DOHH2 (cell line): ENCODE measurements around the gene PAM.

ENCODE experiments used
- H3F3A ChIP-seq: fragments of 200-600 bp; sonication (generic), shearing (Covaris generic); 2 replicates; pipeline ENCODE4 v1.6.0; 2016; ENCODE audit warnings: antibody characterized with exemption, mild to moderate bottlenecking; ENCODE audit not compliant: control insufficient read depth, insufficient read depth
- H3K27ac ChIP-seq: fragments of 200-600 bp; sonication (generic); 2 replicates; pipeline ENCODE4 v1.5.1; 2014; ENCODE audit warnings: low read depth, mild to moderate bottlenecking, low read length, moderate library complexity
- H3K27me3 ChIP-seq: fragments of 200-600 bp; sonication (generic); 2 replicates; pipeline ENCODE4 v1.6.1; 2014; ENCODE audit warnings: mild to moderate bottlenecking, low read length, mixed read lengths; ENCODE audit not compliant: control insufficient read depth
- H3K36me3 ChIP-seq: fragments of 200-600 bp; sonication (generic); 2 replicates; pipeline ENCODE4 v1.6.1; 2014; ENCODE audit warnings: mild to moderate bottlenecking, low read length, moderate library complexity, mixed read lengths; ENCODE audit not compliant: control insufficient read depth
- H3K4me1 ChIP-seq: fragments of 200-600 bp; sonication (generic); 2 replicates; pipeline ENCODE4 v1.6.1; 2014; ENCODE audit warnings: mild to moderate bottlenecking, low read length, mixed read lengths; ENCODE audit not compliant: control insufficient read depth
- H3K4me2 ChIP-seq: fragments of 200-600 bp; sonication (generic); 2 replicates; pipeline ENCODE4 v1.6.0; 2014; ENCODE audit warnings: mild to moderate bottlenecking, low read length, moderate library complexity
- H3K4me3 ChIP-seq: fragments of 200-600 bp; sonication (generic); 2 replicates; pipeline ENCODE4 v1.5.1; 2014; ENCODE audit warnings: mild to moderate bottlenecking, low read length, mixed read lengths
- H3K79me2 ChIP-seq: fragments of 200-600 bp; sonication (generic); 2 replicates; pipeline ENCODE4 v1.6.1; 2014; ENCODE audit warnings: mild to moderate bottlenecking, low read length, mixed read lengths; ENCODE audit not compliant: control insufficient read depth
- H3K9me2 ChIP-seq: fragments of 200-600 bp; sonication (generic); replicated peaks from 2 replicates; pipeline ENCODE4 v1.6.1; 2014; ENCODE audit warnings: mild to moderate bottlenecking, low read length, mixed read lengths; ENCODE audit not compliant: control insufficient read depth
- H3K9me3 ChIP-seq: fragments of 200-600 bp; sonication (generic); 2 replicates; pipeline ENCODE4 v1.6.1; 2014; ENCODE audit warnings: antibody characterized with exemption, low read length, mixed read lengths; ENCODE audit not compliant: control insufficient read depth, insufficient read depth
- H4K20me1 ChIP-seq: fragments of 200-600 bp; sonication (generic); 2 replicates; pipeline ENCODE4 v1.6.0; 2014; ENCODE audit warnings: low read depth, mild to moderate bottlenecking, antibody characterized with exemption, low read length, moderate library complexity; ENCODE audit not compliant: control insufficient read depth, insufficient read depth
- CTCF ChIP-seq: fragments of 200-600 bp; sonication (generic); IDR thresholded peaks from one replicate; pipeline ENCODE4 v1.5.1; 2014; ENCODE audit warnings: antibody characterized with exemption, mild to moderate bottlenecking, low read depth, low read length; ENCODE audit not compliant: poor library complexity, severe bottlenecking
- EZH2phosphoT487 ChIP-seq: fragments of 200-600 bp; sonication (generic); IDR thresholded peaks from 2 replicates; pipeline ENCODE4 v1.6.1; 2017; ENCODE audit warnings: borderline replicate concordance, mild to moderate bottlenecking, antibody characterized with exemption, low read length, moderate library complexity, mixed read lengths

PAM gene

GRCh38 chr5:102843997-102844396 is 88.9 kb downstream of the PAM start:
- no peaks in the 10 kb centered on the region for H3K4me1 ChIP-seq
- no peak for TF ChIP-seq EZH2phosphoT487
- no peak for TF ChIP-seq CTCF
- H3F3A ChIP-seq, result no peaks in the 10 kb centered on the region
- no peaks in the 10 kb centered on the region for H3K27me3 ChIP-seq
- no peaks in the 10 kb centered on the region for H3K9me3 ChIP-seq
- H3K4me3 ChIP-seq, result no peak overlapping the region
- H3K36me3 ChIP-seq, result no peaks in the 10 kb centered on the region
- H4K20me1 ChIP-seq, result no peaks in the 10 kb centered on the region
- H3K9me2 ChIP-seq, result no peaks in the 10 kb centered on the region
- no peak overlapping the region for H3K4me2 ChIP-seq
- H3K79me2 ChIP-seq, result no peaks in the 10 kb centered on the region
- no peak overlapping the region for H3K27ac ChIP-seq

- no peaks in the 10 kb centered on the region for H3K9me3 ChIP-seq
- no peaks in the 10 kb centered on the region for H3K4me1 ChIP-seq
- no peaks in the 10 kb centered on the region for H3F3A ChIP-seq
- no peak overlapping the region for H3K27ac ChIP-seq
- no peak overlapping the region for H3K4me2 ChIP-seq
- H3K27me3 ChIP-seq, result no peaks in the 10 kb centered on the region
- H3K9me2 ChIP-seq, result no peaks in the 10 kb centered on the region
- H4K20me1 ChIP-seq, result no peaks in the 10 kb centered on the region
- H3K4me3 ChIP-seq, result no peak overlapping the region
- H3K36me3 ChIP-seq, result no peaks in the 10 kb centered on the region
- H3K79me2 ChIP-seq, result no peaks in the 10 kb centered on the region
- TF ChIP-seq EZH2phosphoT487, result no peak
- no peak for TF ChIP-seq CTCF
These were observed 89.9 kb downstream of the PAM start for GRCh38 chr5:102845041-102845440.

GRCh38 chr5:102850503-102850902 is 95.4 kb downstream of the PAM start:
- Histone ChIP-seq H3K4me3 (no peak overlapping the region), H3K36me3 (no peaks in the 10 kb centered on the region), H4K20me1 (no peaks in the 10 kb centered on the region), H3K27me3 (no peaks in the 10 kb centered on the region), H3K27ac (no peak overlapping the region), H3K9me2 (no peaks in the 10 kb centered on the region), H3F3A (no peaks in the 10 kb centered on the region), H3K9me3 (no peaks in the 10 kb centered on the region), H3K79me2 (no peaks in the 10 kb centered on the region), H3K4me2 (no peak overlapping the region), H3K4me1 (no peaks in the 10 kb centered on the region)
- TF ChIP-seq CTCF, result no peak
- no peak for TF ChIP-seq EZH2phosphoT487

GRCh38 chr5:102853680-102854079 is 98.6 kb downstream of the PAM start:
- Histone ChIP-seq H3K9me3 (no peaks in the 10 kb centered on the region), H3K27me3 (no peaks in the 10 kb centered on the region), H4K20me1 (no peaks in the 10 kb centered on the region), H3K79me2 (no peaks in the 10 kb centered on the region), H3K4me2 (no peak overlapping the region), H3K36me3 (no peaks in the 10 kb centered on the region), H3F3A (no peaks in the 10 kb centered on the region), H3K27ac (no peak overlapping the region), H3K4me1 (no peaks in the 10 kb centered on the region), H3K4me3 (no peak overlapping the region), H3K9me2 (no peaks in the 10 kb centered on the region)
- TF ChIP-seq EZH2phosphoT487 (no peak), CTCF (no peak)
